ENCODE data around the gene NIF3L1. TPM values are rescaled to one million over a fixed set of nuclear protein-coding genes. Genes with fewer than 3 reads are reported as not detected.

NIF3L1 gene
- total RNA-seq, 1 experiment from 2014 or later = 55.4 TPM

DNA sequence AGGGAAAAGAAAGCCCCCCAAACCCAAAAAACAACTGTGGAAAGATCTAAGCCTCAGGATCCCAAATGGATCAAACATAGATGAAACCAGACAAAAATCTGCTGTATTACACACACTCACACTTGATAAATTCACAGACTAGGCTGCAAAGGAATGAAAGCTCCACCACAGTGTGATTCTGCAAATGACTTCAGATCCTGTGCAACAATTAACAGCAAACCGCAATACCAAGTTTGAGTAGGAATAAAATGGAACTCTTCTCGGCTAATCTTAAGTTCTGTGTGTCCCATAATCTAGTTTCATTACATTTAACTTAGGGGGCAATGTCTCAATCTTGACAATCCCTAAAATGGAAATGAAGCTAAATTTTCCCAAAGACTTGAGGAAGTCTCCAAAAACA lies 36.6 kb upstream of the NIF3L1 start:
- no peak overlapping the region for H3K56ac ChIP-seq (ENCODE audit: insufficient read length, low read depth, low read length)
- no peak overlapping the region for H4K91ac ChIP-seq (ENCODE audit: insufficient read length, low read depth, low read length)
- H3K9me3 Mint-ChIP-seq = no peaks in the 10 kb centered on the region
- no peak overlapping the region for H4K5ac ChIP-seq (ENCODE audit: insufficient read length, low read depth, low read length)
- no peaks in the 10 kb centered on the region for H3K23me2 ChIP-seq (ENCODE audit: insufficient read length, low read depth, low read length, poor library complexity, severe bottlenecking)
- H4K20me1 ChIP-seq (ENCODE audit: control insufficient read depth, insufficient read depth, insufficient read length) = no peaks in the 10 kb centered on the region
- H3K9ac ChIP-seq (ENCODE audit: extremely low read depth, insufficient read length, low read length) = no peak overlapping the region
- H2BK5ac ChIP-seq (ENCODE audit: insufficient read length, low read length) = no peak overlapping the region
- H3K4me1 ChIP-seq (ENCODE audit: insufficient read depth, low read length) = no peaks in the 10 kb centered on the region
- H3T11ph ChIP-seq (ENCODE audit: low read length) = no peak overlapping the region
- no peaks in the 10 kb centered on the region for H3K4me1 Mint-ChIP-seq
- H3K23ac ChIP-seq (ENCODE audit: insufficient read length, low read depth, low read length) = no peak overlapping the region
- no peak overlapping the region for H3K4ac ChIP-seq (ENCODE audit: low read depth, low read length)
- no peaks in the 10 kb centered on the region for H3K79me2 ChIP-seq (ENCODE audit: insufficient read depth, low read length)
- WGBS (ENCODE audit: extremely low coverage, insufficient read length, low lambda C conversion rate) = no CpG with 5 or more reads among the region's 2 CpGs
- no peaks in the 10 kb centered on the region for H3K79me1 ChIP-seq (ENCODE audit: insufficient read depth, low read depth, low read length, poor library complexity, severe bottlenecking)
- H3K36me3 Mint-ChIP-seq (ENCODE audit: insufficient read depth in 1 of 3, low read depth in 3 of 3) = peaks cover 43 to 69% (median 58%) of the 10 kb centered on the region in 3 experiments; a peak in 6 of 7 replicates
- no peak overlapping the region for H2BK15ac ChIP-seq (ENCODE audit: low read depth, low read length)
- H3K27me3 ChIP-seq (ENCODE audit: insufficient read depth, low read length) = no peaks in the 10 kb centered on the region
- H3K9me3 ChIP-seq (ENCODE audit: control insufficient read depth, low read depth, low read length) = no peaks in the 10 kb centered on the region
- H2BK12ac ChIP-seq (ENCODE audit: insufficient read length, low read depth, low read length) = no peak overlapping the region
- peak overlapping the region in 2 of 3 experiments; percentile 3 to 65; a peak in 2 of 7 replicates for H3K27ac Mint-ChIP-seq
- H2AFZ ChIP-seq (ENCODE audit: low read length) = no peak overlapping the region
- no peak overlapping the region for H4K8ac ChIP-seq (replicated peaks; ENCODE audit: insufficient read length, low read depth, low read length)
- no peak overlapping the region for H3K4me3 Mint-ChIP-seq
- no peak overlapping the region for H2BK20ac ChIP-seq (ENCODE audit: low read depth, low read length, poor library complexity, severe bottlenecking)
- no peak for DNase-seq
- no peak overlapping the region for H2AK5ac ChIP-seq (ENCODE audit: insufficient read length, low read length)
- H3K18ac ChIP-seq (ENCODE audit: insufficient read length, low read depth, low read length) = no peak overlapping the region
- H3K27me3 Mint-ChIP-seq (ENCODE audit: low read depth) = no peaks in the 10 kb centered on the region; the same call in 1 of the 2 replicates
- no peak overlapping the region for H3K27ac ChIP-seq (ENCODE audit: insufficient read length, low read depth, low read length)
- no peak for TF ChIP-seq CTCF (conservative IDR thresholded peaks at IDR 0.05)
- no peak overlapping the region for H2BK120ac ChIP-seq (ENCODE audit: low read depth, low read length, poor library complexity, severe bottlenecking)
- H3K4me2 ChIP-seq (ENCODE audit: insufficient read depth, insufficient read length, low read length) = no peak overlapping the region
- H3K14ac ChIP-seq (ENCODE audit: insufficient read depth, low read length) = no peak overlapping the region

All from H9 (cell line).